Measurements from ENCODE around the gene SOD3.

DNA sequence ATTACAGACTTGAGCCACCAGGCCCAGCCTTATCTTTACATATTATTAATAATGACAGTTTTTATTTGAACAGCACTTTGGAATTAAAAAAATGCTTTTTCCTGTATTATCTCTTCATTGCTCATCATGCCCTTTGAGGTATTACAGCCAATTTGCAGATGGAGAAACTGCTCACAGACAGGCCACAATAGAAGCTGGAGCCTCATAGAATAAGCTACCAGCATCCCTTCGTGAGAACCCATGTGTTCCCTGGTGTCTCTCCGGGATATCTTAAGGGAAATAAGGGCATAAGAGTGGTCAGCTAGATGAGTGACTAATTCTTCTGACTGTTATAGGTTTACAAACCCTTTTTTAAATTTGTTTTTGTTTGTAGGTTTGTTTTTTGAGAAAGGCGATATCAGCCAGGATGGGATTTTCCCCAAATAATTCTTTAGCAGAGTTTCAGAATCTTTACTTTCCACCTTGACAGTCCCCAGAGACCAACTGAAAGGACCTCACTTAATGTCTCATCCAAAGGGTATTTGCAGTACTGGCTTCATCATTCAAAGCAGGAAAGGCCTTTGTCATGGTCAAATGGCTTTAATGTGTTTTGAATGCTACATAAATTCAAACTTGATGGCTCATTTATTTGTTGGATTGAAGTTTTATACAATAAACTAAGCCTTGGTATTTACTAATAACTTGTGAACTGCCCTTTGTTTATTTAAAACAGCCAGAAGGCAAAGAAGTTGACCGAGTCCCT, 48.0 kb upstream of the SOD3 start:
- TF ChIP-seq, protein P1, sequence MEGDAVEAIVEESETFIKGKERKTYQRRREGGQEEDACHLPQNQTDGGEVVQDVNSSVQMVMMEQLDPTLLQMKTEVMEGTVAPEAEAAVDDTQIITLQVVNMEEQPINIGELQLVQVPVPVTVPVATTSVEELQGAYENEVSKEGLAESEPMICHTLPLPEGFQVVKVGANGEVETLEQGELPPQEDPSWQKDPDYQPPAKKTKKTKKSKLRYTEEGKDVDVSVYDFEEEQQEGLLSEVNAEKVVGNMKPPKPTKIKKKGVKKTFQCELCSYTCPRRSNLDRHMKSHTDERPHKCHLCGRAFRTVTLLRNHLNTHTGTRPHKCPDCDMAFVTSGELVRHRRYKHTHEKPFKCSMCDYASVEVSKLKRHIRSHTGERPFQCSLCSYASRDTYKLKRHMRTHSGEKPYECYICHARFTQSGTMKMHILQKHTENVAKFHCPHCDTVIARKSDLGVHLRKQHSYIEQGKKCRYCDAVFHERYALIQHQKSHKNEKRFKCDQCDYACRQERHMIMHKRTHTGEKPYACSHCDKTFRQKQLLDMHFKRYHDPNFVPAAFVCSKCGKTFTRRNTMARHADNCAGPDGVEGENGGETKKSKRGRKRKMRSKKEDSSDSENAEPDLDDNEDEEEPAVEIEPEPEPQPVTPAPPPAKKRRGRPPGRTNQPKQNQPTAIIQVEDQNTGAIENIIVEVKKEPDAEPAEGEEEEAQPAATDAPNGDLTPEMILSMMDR (IDR thresholded peaks at IDR 0.05; ENCODE audit: control extremely low read depth in 1 of 3, insufficient read depth in 1 of 3, low read depth in 1 of 3, low read length in 3 of 3), result no peak
- TF ChIP-seq POLR2A (IDR thresholded peaks at IDR 0.05; ENCODE audit: control extremely low read depth in 1 of 2, low read depth in 2 of 2, low read length in 2 of 2) (no peak), EGR1 (IDR thresholded peaks at IDR 0.05; ENCODE audit: borderline replicate concordance, low read depth, low read length) (no peak), CTBP2 (IDR thresholded peaks at IDR 0.05; ENCODE audit: borderline replicate concordance, insufficient read depth, insufficient read length, low read length) (no peak), JUN (IDR thresholded peaks at IDR 0.05; ENCODE audit: low read depth, low read length) (no peak), FOSL1 (IDR thresholded peaks at IDR 0.05; ENCODE audit: insufficient read depth, low read depth, low read length) (no peak), TAF1 (IDR thresholded peaks at IDR 0.05; ENCODE audit: low read depth, low read length) (no peak), CEBPB (IDR thresholded peaks at IDR 0.05; ENCODE audit: low read depth, low read length) (no peak), MAFK (IDR thresholded peaks at IDR 0.05; ENCODE audit: low read depth, low read length) (no peak), GTF2F1 (IDR thresholded peaks at IDR 0.05; ENCODE audit: borderline replicate concordance, low read depth, low read length) (no peak)
- TF ChIP-seq, protein P2, sequence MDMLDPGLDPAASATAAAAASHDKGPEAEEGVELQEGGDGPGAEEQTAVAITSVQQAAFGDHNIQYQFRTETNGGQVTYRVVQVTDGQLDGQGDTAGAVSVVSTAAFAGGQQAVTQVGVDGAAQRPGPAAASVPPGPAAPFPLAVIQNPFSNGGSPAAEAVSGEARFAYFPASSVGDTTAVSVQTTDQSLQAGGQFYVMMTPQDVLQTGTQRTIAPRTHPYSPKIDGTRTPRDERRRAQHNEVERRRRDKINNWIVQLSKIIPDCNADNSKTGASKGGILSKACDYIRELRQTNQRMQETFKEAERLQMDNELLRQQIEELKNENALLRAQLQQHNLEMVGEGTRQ (IDR thresholded peaks at IDR 0.05; ENCODE audit: low read length), result no peak
- TF ChIP-seq, protein P3, sequence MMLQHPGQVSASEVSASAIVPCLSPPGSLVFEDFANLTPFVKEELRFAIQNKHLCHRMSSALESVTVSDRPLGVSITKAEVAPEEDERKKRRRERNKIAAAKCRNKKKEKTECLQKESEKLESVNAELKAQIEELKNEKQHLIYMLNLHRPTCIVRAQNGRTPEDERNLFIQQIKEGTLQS (IDR thresholded peaks at IDR 0.05; ENCODE audit: insufficient read depth, low read depth, low read length), result no peak
- TF ChIP-seq, protein P4, sequence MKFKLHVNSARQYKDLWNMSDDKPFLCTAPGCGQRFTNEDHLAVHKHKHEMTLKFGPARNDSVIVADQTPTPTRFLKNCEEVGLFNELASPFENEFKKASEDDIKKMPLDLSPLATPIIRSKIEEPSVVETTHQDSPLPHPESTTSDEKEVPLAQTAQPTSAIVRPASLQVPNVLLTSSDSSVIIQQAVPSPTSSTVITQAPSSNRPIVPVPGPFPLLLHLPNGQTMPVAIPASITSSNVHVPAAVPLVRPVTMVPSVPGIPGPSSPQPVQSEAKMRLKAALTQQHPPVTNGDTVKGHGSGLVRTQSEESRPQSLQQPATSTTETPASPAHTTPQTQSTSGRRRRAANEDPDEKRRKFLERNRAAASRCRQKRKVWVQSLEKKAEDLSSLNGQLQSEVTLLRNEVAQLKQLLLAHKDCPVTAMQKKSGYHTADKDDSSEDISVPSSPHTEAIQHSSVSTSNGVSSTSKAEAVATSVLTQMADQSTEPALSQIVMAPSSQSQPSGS (IDR thresholded peaks at IDR 0.05; ENCODE audit: low read length), result no peak
